OCI-LY3 (cell line): Measurements from ENCODE around the gene DDX11.

ENCODE experiments used
- CTCF ChIP-seq: fragments of 200-600, 300-600 bp; sonication (generic); IDR thresholded peaks from 2 replicates; pipeline ENCODE4 v1.5.1; 2014; ENCODE audit warnings: antibody characterized with exemption, low read length, low read depth
- EZH2phosphoT487 ChIP-seq: fragments of 200-600 bp; shearing (Covaris generic); IDR thresholded peaks from 2 replicates; pipeline ENCODE4 v1.6.1; 2018; ENCODE audit warnings: antibody characterized with exemption, mixed run types, low read depth

GRCh38 chr12:31029916-31030562, 43.6 kb upstream of the DDX11 start:
- no peak for TF ChIP-seq CTCF
- no peak for TF ChIP-seq EZH2phosphoT487
